ENCODE data around the gene ZNF331.

Gene ZNF331

DNA sequence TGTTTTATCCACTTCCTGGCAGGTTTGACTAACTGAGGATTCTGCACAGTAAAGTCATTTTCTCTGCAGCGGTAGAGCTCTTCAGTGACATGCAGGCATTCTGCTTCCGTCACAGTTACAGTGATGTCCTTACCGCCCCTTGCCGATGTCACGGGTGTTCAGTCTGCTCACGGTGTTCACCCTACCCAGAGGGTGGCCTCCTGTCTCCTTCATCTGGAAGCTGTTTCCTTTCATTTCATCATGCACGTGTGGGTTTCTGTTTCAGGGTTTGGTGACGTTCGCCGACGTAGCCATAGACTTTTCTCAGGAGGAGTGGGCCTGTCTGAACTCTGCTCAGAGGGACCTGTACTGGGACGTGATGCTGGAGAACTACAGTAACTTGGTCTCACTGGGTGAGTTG lies 33.4 kb downstream of the ZNF331 start:
- Histone ChIP-seq H3K9me2 (replicated peaks; ENCODE audit: control insufficient read depth, low read length) (no peaks in the 10 kb centered on the region), H3K4me2 (ENCODE audit: low read length) (no peak overlapping the region), H4K20me1 (ENCODE audit: control insufficient read depth, insufficient read depth, low read depth, low read length) (no peaks in the 10 kb centered on the region), H3K79me2 (ENCODE audit: control insufficient read depth, low read length) (no peaks in the 10 kb centered on the region), H3K27ac (ENCODE audit: low read depth, low read length) (no peak overlapping the region), H3K9me3 (ENCODE audit: control insufficient read depth, insufficient read depth, low read length) (peaks cover 13% of the 10 kb centered on the region; the same call in 1 of the 2 replicates), H3K4me1 (ENCODE audit: control insufficient read depth, low read length) (no peaks in the 10 kb centered on the region), H3F3A (ENCODE audit: control insufficient read depth, insufficient read depth) (no peaks in the 10 kb centered on the region), H3K27me3 (ENCODE audit: control insufficient read depth, low read length) (no peaks in the 10 kb centered on the region), H3K36me3 (ENCODE audit: control insufficient read depth, low read length) (no peaks in the 10 kb centered on the region), H3K4me3 (ENCODE audit: low read length) (no peak overlapping the region)
- TF ChIP-seq EZH2phosphoT487 (IDR thresholded peaks at IDR 0.05; ENCODE audit: borderline replicate concordance, low read length), result no peak
- TF ChIP-seq CTCF (IDR thresholded peaks at IDR 0.05; ENCODE audit: low read depth, low read length, poor library complexity, severe bottlenecking), result no peak

- no peaks in the 10 kb centered on the region for H3K36me3 ChIP-seq (ENCODE audit: control insufficient read depth, low read length)
- no peaks in the 10 kb centered on the region for H4K20me1 ChIP-seq (ENCODE audit: control insufficient read depth, insufficient read depth, low read depth, low read length)
- no peaks in the 10 kb centered on the region for H3K4me1 ChIP-seq (ENCODE audit: control insufficient read depth, low read length)
- no peak overlapping the region for H3K4me3 ChIP-seq (ENCODE audit: low read length)
- H3K4me2 ChIP-seq (ENCODE audit: low read length), result no peak overlapping the region
- H3K27me3 ChIP-seq (ENCODE audit: control insufficient read depth, low read length), result no peaks in the 10 kb centered on the region
- H3K27ac ChIP-seq (ENCODE audit: low read depth, low read length), result no peak overlapping the region
- no peaks in the 10 kb centered on the region for H3F3A ChIP-seq (ENCODE audit: control insufficient read depth, insufficient read depth)
- no peak for TF ChIP-seq EZH2phosphoT487 (IDR thresholded peaks at IDR 0.05; ENCODE audit: borderline replicate concordance, low read length)
- no peak for TF ChIP-seq CTCF (IDR thresholded peaks at IDR 0.05; ENCODE audit: low read depth, low read length, poor library complexity, severe bottlenecking)
- no peaks in the 10 kb centered on the region for H3K9me2 ChIP-seq (replicated peaks; ENCODE audit: control insufficient read depth, low read length)
- no peaks in the 10 kb centered on the region for H3K79me2 ChIP-seq (ENCODE audit: control insufficient read depth, low read length)
- H3K9me3 ChIP-seq (ENCODE audit: control insufficient read depth, insufficient read depth, low read length), result peaks cover 33% of the 10 kb centered on the region
Measured at GRCh38 chr19:53576941-53577653, 39.2 kb downstream of the ZNF331 start.

DNA sequence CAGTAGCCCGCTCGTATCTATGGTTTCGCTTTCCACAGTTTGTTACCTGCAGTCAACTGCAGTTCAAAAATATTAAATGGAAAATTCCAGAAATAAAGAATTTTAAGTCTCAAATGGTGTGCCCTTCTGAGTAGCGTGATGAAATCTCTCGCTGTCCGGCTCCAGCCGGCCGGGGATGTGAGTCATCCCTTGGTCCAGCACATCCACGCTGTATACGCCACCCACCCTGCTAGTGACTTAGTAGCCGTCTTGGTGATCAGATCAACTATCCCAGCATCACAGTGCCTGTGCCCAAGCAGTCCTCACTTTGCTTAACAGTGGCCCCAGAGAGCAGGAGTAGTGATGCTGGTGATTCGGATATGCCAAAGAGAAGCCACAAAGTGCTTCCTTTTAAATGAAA lies 40.0 kb downstream of the ZNF331 start:
- H3K36me3 ChIP-seq (ENCODE audit: control insufficient read depth, low read length), result no peaks in the 10 kb centered on the region
- H3K9me2 ChIP-seq (replicated peaks; ENCODE audit: control insufficient read depth, low read length), result no peaks in the 10 kb centered on the region
- no peaks in the 10 kb centered on the region for H3K4me1 ChIP-seq (ENCODE audit: control insufficient read depth, low read length)
- no peak overlapping the region for H3K4me2 ChIP-seq (ENCODE audit: low read length)
- H3K79me2 ChIP-seq (ENCODE audit: control insufficient read depth, low read length), result no peaks in the 10 kb centered on the region
- no peak overlapping the region for H3K4me3 ChIP-seq (ENCODE audit: low read length)
- peaks cover 33% of the 10 kb centered on the region for H3K9me3 ChIP-seq (ENCODE audit: control insufficient read depth, insufficient read depth, low read length)
- no peaks in the 10 kb centered on the region for H4K20me1 ChIP-seq (ENCODE audit: control insufficient read depth, insufficient read depth, low read depth, low read length)
- no peak for TF ChIP-seq CTCF (IDR thresholded peaks at IDR 0.05; ENCODE audit: low read depth, low read length, poor library complexity, severe bottlenecking)
- TF ChIP-seq EZH2phosphoT487 (IDR thresholded peaks at IDR 0.05; ENCODE audit: borderline replicate concordance, low read length), result no peak
- no peaks in the 10 kb centered on the region for H3F3A ChIP-seq (ENCODE audit: control insufficient read depth, insufficient read depth)
- H3K27ac ChIP-seq (ENCODE audit: low read depth, low read length), result no peak overlapping the region
- no peaks in the 10 kb centered on the region for H3K27me3 ChIP-seq (ENCODE audit: control insufficient read depth, low read length)
